Measurements from ENCODE around the gene SLC10A7.

SLC10A7 gene

DNA sequence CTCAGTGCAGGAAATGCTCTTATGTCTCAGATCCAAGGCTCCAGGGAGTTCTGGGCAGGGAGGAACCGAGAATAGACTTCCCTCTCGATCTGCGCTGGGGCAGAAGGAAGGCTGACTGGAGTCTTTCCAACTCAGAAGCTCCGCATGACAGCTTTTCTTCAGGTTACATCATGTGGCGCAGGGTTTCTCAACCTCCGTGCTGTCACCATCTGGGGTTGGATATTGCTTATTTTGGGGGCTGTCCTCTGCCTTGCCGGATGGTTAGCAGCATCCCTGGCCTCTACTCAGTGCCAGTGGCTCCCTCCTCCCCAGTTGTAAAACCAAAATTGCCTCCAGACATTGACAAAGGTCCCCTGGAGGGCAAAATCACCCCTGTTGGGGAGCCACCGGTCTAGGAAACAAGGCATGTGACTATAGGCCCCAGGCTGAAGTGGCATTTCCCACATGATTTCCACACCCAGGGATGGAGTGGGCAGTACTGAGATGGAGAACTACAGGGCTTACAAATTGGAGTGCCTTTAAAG, 286.0 kb downstream of the SLC10A7 start:
- in situ Hi-C loops (cut with MboI; ENCODE audit: low sequenced_read_pairs), result no loop called here

DNA sequence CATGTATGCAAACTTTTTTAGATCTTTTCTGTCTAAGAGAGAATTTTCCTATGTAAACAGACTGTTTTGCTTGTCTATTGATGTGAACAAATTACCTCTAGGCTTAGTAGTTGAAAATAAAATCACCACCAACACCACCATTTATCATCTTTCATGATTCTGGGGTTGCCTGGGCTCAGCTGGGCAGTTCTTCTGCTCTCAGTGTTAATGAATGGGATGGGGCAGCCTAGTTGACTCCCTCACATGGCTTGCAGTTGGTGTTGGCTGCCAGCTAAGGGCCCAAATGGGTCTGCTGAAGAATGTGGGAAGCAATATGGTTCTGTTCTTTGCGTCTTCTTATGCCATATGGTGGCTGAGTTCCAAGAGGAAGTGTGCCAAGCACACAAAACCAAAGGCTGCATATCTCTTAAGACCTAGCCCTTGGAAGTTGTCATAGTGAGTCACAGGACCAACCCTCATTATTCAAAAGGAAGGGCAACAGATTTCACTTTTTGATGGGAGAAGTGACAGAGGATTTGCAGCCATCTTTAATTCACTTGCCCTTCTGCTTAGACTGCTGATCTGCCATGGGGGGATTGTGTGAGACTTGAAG, 289.5 kb downstream of the SLC10A7 start:
- in situ Hi-C loops (cut with MboI; ENCODE audit: low sequenced_read_pairs), result no loop called here

DNA sequence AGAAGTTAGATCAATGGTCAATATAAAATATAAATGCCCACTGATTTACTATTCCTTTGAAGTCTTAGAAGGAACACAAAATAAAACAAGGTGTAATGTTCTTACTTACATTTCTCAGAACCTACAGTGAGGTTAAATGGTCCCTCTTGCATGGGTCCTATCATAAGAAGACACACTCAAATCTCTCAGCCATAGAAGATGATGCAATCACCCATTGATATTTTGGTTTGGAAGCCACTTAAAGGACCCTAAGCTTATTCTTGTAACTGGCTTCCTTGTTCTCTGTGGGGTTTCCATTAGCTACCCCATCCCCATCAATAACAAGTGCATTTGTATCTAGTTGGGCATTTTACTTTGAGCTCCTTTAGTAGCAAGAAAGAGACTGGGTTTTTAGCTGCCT, 292.3 kb downstream of the SLC10A7 start:
- in situ Hi-C loops (cut with MboI; ENCODE audit: low sequenced_read_pairs), result no loop called here

DNA sequence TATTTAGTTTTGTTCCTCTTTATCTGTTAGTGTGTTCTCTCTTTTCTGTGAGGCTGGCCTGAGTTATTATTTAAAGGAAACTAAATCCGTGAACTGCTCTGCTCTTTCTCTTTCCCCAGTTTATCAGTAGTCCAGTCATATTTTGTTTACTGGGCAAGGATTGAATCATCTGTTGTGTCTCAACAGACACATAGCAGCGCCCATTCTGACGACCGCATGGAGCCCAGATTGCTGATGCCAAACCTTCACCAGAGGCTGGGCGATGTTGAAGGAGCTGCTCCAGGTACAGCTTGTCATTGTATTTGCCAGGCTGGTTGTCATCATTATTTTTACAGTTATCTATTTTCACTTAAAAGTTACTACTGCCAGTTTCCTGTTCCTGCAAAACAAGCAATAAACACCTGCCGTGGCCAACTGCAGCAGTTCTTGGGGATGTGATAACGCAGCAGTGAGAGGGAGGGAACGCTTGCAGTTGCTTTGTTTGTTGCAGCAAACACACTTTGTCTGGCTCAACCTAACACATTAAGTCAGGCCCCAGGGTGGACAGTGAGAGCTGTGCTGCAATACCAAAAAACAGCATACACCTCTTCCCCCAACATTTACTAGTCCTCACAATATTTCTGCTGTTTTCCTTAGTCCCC, 297.3 kb downstream of the SLC10A7 start:
- in situ Hi-C loops (cut with MboI; ENCODE audit: low sequenced_read_pairs), result no loop called here

DNA sequence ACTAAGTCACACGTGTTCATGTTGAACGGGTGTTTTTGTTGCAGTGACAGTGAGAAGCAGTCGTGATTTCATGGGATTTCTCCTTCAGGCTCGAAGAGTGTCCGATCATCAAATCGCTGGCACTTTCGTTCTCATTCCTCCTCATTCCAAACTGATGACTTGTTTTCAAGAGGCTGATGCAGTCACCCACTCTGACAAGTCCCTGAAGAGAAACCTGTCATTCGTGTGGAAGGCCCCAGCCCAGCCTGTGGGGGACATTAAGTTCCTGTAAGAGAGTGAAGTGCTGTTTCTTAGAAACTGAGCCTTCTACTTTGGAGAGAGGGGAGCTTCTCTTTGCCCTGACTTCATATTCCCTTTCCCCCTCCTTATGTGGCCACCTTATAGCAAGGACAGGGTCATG, 299.4 kb downstream of the SLC10A7 start:
- in situ Hi-C loops (cut with MboI; ENCODE audit: low sequenced_read_pairs), result no loop called here

DNA sequence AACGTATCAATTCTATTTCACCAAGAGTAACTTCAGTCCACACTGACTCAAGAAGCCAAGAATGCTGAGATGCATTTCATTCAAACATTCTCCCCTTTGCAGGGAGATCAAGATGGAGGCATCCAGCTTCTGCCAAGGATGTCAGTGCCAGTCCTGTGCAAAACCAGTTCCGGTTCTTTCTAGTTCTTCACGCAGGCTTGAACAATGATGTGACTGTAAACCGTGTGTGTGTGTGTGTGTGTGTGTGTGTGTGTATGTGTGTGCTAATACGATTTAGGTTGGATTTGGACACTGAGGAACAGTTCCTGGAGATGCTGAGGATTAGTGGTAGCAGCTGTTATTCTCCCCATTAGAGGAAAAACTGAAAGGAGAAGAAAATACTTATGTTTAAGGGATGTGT, 307.5 kb downstream of the SLC10A7 start, which contains the start of gene REELD1:
TSS of gene REELD1 (plus strand) at position 301 of the 400 bp plus-strand sequence. CDS start 2,415 bp downstream, outside the sequence.
- in situ Hi-C loops (cut with MboI; ENCODE audit: low sequenced_read_pairs), result no loop called here

DNA sequence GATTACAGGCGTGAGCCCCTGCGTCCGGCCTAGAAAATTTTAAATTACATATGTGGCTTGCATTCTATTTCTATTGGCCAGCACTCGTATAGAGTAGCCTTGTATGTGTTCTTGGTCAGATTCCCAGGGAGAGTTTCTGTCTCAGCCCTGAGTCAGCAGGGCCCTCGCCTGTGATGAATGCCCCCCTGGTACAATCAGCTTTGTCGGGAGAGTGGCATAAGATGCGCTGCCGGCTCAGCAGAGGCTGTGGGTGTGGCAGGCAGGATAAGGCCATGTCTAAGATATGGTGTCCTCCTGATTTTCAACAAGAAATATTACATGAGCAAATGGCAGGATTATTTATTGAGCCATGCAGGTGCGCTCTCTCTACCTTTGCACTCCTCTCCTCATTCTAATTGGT, 309.0 kb downstream of the SLC10A7 start:
- in situ Hi-C loops (cut with MboI; ENCODE audit: low sequenced_read_pairs), result no loop called here

DNA sequence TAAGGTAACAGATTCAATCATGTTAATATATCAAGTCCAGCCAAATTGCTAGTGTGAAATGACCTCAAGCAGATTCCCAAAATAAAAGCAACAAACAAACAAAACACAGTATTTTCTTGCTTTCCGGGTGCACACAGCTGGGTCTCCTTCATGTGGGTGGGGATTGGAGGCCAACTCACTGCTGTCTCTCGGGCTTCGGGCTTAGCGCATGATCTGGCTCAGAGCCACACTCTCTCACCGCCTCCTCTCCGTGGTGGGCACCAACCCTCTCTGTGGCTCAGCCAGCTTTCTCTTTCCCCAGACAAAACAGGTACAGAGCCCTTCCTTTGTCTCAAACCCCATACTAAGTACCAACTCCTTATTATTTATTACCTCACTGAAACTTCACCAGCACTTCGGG, 310.3 kb downstream of the SLC10A7 start:
- in situ Hi-C loops (cut with MboI; ENCODE audit: low sequenced_read_pairs), result no loop called here

DNA sequence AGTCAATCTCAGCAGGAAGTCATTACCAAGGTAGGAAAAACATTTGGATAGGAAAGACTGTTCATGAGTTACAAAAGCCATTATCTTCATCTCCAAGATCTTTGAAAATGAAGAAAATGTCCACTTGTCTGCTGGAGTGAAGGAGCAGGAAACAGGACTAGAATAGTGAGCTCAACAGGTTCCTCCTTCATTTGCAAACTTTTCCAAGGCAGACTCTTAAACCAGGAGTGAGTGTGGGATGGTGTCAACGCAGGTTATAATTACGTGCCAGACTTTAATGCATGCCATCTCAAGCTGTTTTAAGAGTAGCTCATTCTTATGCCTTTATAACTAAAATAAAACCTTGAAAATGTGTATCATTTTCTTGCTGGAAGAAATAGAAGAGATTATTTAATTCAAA, 310.9 kb downstream of the SLC10A7 start:
- in situ Hi-C loops (cut with MboI; ENCODE audit: low sequenced_read_pairs), result no loop called here

DNA sequence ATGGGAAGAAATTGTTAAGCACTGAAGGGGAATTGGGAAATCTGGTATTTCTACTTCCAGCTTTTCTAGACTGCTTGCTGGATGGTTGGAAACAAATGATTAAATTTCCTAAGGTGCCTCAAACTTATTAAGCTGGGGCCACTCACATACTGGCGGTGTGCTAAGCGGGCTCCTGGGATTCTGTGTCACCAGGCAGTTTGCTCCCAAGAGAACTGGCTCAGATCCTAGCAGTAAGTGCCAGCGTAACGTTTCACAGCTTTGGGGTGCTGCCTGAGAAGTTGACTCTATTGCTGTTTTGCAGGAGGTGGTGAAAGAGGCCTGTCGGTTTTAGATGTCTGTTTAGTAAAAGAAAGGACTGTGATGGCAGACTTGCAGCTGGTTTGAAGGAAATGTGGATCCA, 314.3 kb downstream of the SLC10A7 start:
- in situ Hi-C loops (cut with MboI; ENCODE audit: low sequenced_read_pairs), result no loop called here

Measured in HL-60/S4 treated with retinoic acid at 250 ng/mL for 4 days and 3 days (cell line).